Astrocyte of the hippocampus (primary cell): ENCODE data around the gene CASP9.

ENCODE experiments used
- DNase-seq: peaks from one replicate; pipeline ENCODE4 v3.0.0; 2011; ENCODE audit warnings: low read depth, low spot score

Gene CASP9

GRCh38 chr1:15524021-15524282 lies at the start of gene CASP9:
Gene CASP9 (minus strand): TSS chr1:15524215. CDS start chr1:15524200, 15 bp downstream.
- no peak for DNase-seq

DNA sequence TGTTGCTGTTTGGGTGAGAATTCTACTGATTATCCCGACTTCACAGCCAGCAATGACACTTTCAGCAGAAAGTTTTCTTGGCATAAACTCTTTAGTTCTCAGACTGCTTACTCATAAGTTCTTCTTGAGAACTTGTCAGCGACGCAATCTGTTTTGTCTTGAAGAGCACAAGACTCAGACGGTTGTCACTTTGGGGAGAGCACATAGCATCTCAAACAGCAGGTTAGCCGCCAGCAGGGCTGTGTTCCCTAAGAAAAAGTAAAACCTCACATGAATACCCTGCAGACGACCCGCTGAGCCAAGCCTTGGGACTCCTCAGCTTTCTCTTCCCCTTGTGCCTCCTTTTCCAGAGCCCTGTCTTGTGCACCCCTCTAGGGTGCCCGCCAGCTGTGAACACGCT lies 49.5 kb upstream of the CASP9 start:
- peak; percentile 77 for DNase-seq

DNA sequence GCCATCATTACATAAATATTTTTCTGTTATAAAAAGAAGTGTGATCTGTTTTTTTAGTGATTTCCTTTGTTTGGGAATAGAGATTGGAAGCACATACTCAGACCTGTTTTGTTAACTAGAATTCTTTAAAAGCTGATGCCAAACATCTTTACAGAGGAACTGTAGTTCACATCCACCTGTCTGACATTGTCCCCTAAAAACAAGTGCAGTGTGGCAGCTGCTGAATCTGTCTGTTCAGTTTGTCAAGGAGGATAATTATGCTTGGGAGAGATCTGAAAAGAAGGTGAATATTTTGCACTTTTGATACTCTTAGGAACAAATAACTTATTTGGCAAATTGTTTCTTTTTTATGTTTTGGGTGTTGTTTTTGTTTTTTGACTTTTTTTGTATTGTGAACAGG lies 47.3 kb upstream of the CASP9 start:
- DNase-seq, result no peak

DNA sequence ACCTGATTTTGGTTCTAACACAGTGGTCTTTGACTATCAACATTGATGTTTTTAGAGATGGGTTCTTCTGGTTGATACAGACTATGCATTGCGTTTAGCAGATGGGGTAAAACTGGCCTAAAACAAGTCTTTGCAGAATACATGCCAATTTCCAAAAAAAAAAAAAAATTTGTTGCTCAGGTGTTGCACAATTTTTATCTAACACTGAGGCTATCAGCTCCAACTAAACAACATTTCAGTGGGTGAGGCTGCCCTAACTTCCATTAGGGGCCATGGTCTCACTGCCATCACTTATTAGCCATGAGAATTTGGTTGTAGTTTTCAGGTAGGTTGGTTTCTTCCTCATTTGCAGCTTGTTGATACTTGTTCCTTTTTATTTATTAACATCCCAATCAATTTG lies 46.8 kb upstream of the CASP9 start:
- no peak for DNase-seq

GRCh38 chr1:15568387-15569073 lies 44.5 kb upstream of the CASP9 start:
- DNase-seq, result no peak

GRCh38 chr1:15559189-15559810 lies 35.3 kb upstream of the CASP9 start:
- DNase-seq, result no peak

DNA sequence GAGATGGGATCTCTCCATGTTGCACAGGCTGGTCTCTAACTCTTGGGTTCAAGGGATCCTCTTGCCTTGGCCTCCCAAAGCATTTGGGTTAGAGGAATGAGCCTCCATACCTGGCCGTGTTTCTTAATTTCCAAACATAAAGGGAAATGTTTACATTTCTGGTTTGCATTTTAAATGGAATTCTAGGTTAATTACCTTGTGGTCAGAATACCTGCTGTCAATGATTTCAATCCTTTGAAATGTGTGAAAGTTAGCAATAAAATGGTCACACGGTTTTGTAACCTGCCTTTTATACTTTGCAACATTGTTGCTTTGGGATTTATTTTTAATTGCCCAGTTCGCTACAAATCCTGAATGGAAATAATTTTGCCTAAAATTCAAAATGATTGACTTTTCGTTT lies 34.5 kb upstream of the CASP9 start:
- DNase-seq, result no peak

DNA sequence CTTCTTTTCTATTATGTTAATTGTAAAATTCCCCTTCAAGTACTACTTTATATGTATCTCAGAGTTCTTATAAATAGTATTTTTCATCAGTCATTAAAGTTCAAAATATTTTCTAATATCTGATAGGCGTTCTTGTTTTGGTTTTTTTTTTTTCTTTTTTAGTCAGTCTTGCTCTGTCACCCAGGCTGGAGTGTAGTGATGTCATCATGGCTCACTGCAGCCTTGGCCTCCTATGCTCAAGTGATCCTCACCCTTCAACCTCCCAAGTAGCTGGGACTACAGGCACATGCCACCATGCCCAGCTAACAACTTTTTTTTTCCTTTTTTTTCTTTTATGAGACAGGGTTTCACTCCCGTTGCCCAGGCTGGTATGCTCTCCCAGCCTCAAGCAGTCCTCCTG lies 33.6 kb upstream of the CASP9 start:
- DNase-seq, result no peak

DNA sequence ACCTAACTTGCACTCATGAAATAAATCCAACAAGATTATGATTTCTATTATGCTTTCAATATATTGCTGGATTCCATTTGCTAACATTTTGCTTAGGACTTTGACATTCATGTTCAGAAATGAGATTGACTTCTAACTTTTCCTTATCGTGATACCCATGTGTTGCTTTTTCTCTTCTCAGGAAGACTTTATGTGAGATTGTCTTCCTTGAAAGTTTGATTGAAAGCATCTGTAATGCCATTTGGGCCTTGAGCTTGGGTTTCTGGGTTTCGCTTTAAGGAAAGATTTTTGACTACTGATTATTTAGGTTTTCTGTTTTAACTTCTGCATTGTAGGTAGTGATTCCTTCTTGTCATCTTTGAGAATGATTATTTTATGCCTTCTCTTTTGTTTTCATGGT lies 33.0 kb upstream of the CASP9 start:
- no peak for DNase-seq

DNA sequence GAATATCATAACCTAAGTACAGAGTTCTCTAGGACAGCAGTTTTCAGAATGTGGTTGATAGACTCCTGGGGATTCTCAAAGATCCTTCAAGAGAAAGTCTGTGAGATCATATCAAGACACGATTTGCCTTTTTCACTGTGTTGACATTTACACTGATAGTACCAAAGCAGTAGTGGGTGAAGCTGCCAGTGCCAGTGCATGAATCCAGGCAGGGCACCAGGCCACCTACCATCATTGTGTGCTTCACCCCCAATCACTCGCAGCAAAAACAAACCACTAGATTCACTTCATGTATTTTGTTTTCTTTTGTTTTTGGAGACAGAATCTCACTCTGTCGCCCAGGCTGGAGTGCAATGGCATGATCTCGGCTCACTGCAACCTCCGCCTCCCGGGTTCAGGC lies 26.6 kb upstream of the CASP9 start:
- no peak for DNase-seq

DNA sequence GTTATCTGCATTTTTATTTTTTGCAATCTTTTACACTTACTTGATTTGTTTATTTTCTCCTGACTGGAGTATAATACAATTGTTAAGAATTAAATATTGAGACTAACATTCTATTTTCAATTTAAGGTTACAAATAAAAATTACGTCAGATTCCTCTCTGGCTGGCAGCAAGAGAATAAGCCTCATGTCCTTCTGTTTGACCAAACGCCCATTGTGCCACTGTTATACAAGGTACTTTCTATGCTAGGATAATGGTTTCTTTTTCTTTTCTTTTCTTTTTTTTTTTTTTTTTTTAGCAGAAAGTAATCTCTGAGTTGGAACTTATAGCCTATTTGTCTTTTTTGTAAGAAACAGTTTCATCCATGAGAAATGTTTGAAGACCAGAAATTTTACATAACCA lies 22.6 kb upstream of the CASP9 start:
- no peak for DNase-seq

DNA sequence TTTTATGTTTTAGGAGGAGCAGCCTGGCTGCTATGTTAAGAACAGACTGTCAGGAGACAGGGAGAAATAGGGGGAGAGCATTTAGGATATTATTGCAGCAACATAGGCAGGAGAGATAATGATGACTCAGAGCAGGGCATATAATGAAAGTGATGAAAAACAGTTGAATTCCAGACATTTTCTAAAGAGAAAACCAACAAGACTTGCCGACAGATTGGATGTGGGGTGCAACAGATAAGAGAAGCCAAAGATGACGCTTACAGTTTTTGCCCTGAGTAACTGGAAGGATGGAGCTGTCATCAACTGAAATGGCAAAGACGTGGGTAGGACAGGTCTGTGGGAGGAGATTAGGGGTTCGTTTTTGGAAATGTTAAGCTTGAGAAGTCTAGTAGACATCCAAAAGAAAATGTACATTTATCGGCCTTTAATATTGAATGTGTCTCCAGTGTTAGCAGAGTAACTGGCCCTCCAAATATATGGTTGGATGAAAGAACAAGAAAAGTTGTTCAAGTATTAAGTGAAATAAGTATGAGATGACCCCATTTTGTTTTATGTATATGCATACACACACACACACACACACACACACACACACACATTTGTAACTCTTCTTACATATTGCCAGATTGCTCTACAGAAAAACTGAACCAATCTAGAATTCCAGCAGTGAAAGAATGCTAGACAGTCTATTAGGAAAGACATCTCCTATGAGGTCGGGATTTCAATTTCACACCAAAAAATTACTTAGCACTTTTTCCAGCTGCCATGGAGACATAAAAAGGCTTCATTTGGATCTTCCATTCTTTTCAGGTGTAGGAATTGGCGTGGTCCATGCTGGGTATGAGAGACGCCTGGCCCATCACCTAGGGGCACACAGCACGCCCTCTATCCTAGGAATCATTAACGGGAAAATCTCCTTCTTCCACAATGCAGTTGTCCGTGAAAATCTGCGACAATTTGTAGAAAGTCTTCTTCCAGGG lies 19.9 kb upstream of the CASP9 start:
- DNase-seq, result peak; percentile 52

GRCh38 chr1:15543251-15543588 lies 19.2 kb upstream of the CASP9 start:
- DNase-seq, result no peak

DNA sequence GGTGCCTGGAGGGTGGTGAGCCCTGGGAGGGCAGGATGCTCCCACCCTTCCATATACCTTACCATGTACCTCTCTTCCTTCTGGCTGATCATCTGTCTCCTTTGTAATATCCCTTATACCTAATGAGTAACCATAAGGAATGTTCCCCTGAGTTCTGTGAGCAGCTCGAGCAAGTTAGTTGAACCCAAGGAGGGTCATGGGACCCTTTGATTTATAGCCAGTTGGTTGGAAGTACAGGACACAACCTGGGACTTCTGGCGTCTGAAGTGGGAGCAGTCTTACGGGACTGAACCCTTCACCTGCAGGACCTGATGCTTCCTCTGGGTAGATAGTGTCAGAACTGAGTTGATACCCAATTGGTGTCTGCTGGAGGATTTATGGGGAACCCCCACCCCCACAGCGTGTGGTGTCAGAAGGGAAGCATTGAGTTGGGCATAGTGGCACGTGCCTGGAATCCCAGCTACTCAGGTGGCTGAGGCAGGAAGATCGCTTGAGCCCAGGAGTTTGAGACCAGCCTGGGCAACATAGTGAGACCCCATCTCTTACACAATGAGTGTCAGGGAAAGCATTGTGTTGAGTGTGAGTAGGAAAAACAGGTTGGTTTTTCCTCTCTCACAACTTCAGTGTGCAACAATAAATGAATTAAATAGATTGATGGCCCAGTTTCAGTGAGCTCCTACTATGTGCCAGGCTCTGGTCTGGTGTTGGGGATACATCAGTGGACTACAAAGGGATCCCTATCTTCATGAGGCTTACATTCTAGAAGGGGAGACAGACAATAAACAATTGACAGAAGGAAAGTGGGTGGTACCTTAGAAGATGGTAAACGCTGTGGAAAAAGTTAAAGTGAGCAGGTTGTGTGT lies 18.6 kb upstream of the CASP9 start:
- DNase-seq, result no peak

DNA sequence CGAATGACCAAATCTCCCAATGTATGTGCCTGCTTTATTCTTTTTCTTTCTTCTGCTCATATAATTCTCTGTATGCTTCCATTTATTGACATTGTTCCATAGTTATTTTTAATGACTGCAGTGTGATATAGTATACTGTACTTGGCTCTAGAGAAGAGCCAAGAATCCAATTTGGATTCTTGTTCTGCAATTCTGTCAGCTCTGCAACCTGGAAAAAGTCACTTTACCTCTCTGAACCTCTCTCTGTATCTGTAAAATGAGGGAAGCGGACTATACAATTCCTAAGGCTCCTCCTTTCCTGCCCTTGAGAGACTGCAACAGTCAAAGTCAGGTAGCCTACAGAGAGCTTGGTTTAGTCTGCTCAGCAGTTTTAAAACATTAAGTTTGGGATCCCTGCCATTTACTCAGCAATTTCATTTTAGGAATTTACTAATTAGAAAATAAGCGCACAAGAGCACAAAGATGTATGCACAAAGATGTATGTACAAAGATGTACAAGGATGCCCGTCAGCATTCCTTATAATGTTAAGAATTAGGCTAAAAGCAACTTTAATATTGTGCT lies 17.3 kb upstream of the CASP9 start:
- no peak for DNase-seq

GRCh38 chr1:15540186-15540585 lies 16.2 kb upstream of the CASP9 start:
- DNase-seq, result peak; percentile 73

- DNase-seq, result peak; percentile 57
Observed at GRCh38 chr1:15538771-15539170, 14.8 kb upstream of the CASP9 start.

GRCh38 chr1:15531682-15532081 lies 7.7 kb upstream of the CASP9 start:
- no peak for DNase-seq

- DNase-seq, result no peak
Observed at GRCh38 chr1:15531003-15531402, 7.0 kb upstream of the CASP9 start.

DNA sequence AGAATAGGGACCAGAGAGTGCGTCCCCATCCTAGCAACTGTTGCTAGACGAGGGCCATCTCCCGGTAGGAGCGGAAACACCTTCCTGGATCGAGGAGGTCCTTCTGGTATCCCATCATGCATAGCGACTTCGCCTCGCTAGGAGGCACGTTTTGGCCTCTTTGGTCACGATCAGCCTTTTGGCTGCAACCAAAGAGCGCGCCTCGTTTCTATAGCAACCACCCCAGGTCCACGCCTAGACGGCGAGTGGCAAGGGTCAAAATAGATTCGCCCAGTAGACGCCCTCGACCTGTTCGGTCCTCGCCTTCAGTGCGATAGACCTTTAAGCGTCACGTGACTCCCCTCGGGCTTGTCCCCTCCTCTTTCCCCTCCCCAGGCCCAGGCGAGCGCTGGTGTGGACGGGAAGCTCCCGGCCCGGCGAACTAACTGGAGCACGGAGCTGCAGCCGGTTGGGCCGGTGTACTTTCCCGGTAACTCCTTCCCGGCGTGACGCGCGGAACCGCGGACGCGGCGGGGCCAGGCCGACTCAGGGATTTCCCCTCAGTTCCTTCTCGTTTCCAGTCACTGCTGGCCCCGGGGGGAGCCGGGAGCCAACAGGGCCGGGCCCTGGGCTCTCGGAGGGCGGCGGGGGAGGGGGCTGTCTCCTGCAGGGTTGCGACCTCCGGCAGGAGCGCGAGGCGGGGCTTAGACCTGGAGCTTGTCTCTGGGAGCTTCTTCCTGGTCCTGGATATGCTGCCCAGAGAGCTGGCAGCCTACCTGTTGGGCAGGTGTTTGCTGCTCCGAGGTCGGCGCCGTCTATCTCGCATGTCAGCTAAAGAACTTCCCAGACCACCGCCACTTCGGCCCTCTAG lies 2.7 kb upstream of the CASP9 start, which contains the start of gene DNAJC16:
Gene DNAJC16, plus strand, starts transcription at position 359 of the 850 bp plus-strand sequence. CDS start 2,258 bp downstream, outside the sequence.
- DNase-seq, result peak; percentile 100
